Measurements from ENCODE around the gene C2orf15. TPM values are rescaled to one million over a fixed set of nuclear protein-coding genes. Genes with fewer than 3 reads are reported as not detected.
"Not testable (repeated sequence)": the region's sequence is repeated elsewhere in the genome, so short reads cannot be mapped to it uniquely, and the experiment has no call there.

C2orf15 gene
- total and polyA plus RNA-seq, 10 of the 15 experiments (the other 5 are each of a cell fraction or from before 2014, with no cell fraction given) = 1.4 to 3.4 (median 2.4) TPM

- TF ChIP-seq REST (IDR thresholded peaks at IDR 0.05; ENCODE audit: low read depth, low read length) = no peak
- TF ChIP-seq SMAD1 (IDR thresholded peaks at IDR 0.05; ENCODE audit: low read depth, partially characterized antibody) = no peak
- no peak for TF ChIP-seq SMC3 (IDR thresholded peaks at IDR 0.05; ENCODE audit: borderline replicate concordance, low read length)
- no peak for TF ChIP-seq IKZF2 (IDR thresholded peaks at IDR 0.05)
- TF ChIP-seq BMI1 (IDR thresholded peaks at IDR 0.05; ENCODE audit: borderline replicate concordance) = no peak
- TF ChIP-seq HCFC1 (IDR thresholded peaks at IDR 0.05; ENCODE audit: low read length) = no peak
Measured at GRCh38 chr2:99127981-99128380, 13.5 kb upstream of the C2orf15 start (continued).

DNA sequence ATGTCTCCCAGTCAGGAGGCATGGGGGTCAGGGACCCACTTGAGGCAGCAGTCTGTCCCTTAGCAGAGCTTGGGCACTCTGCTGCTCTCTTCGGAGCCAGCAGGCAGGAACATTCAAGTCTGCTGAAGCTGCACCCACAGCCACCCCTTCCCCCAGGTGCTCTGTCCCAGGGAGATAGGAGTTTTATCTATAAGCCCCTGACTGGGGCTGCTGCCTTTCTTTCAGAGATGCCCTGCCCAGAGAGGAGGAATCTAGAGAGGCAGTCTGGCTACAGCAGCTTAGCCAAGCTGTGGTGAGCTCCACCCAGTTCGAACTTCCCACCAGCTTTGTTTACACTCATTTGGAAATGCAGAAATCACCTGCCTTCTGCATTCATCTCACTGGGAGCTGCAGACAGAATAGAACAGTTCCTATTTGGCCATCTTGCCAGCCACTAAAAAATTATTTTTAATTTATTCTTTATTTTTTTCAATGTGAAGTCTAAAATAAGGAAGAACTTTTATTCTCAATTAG, 6.4 kb upstream of the C2orf15 start:
- ATAC-seq; FAIRE-seq; RAD21 ChIA-PET (ENCODE audit: unreplicated experiment); H3K9me3 ChIP-seq (replicated peaks; ENCODE audit: control insufficient read depth, insufficient read depth, low read length); H3K4me1 ChIP-seq (ENCODE audit: control insufficient read depth, insufficient read depth, low read length); in situ Hi-C loops (cut with MboI); H3K9ac ChIP-seq (ENCODE audit: control insufficient read depth, insufficient read depth, low read length); CTCF ChIA-PET; H3K4me2 ChIP-seq (ENCODE audit: control insufficient read depth, insufficient read depth); H3K27me3 ChIP-seq (replicated peaks in 1 of 2; ENCODE audit: control insufficient read depth in 2 of 2, insufficient read depth in 2 of 2, low read length in 1 of 2); H3K4me3 ChIP-seq; H4K20me1 ChIP-seq (ENCODE audit: control insufficient read depth, insufficient read depth); DNase-seq (ENCODE audit: low read depth, low spot score); H2AFZ ChIP-seq (ENCODE audit: control insufficient read depth, low read depth, low read length); H3K36me3 ChIP-seq (ENCODE audit: control insufficient read depth in 2 of 2, insufficient read depth in 2 of 2, low read length in 1 of 2); intact Hi-C loops (cut with micrococcal nuclease; ENCODE audit: unreplicated experiment); POLR2A ChIA-PET; H3K27ac ChIP-seq (ENCODE audit: control insufficient read depth, insufficient read depth); BruUV-seq (replicated peaks); H3K79me2 ChIP-seq (ENCODE audit: control insufficient read depth, insufficient read depth, low read length): not testable (repeated sequence)
- WGBS (ENCODE audit: insufficient coverage, insufficient replicate concordance, low lambda C conversion rate, missing lambda C conversion rate) = 95% methylated on average over 2 of the region's 2 CpGs
- SMC1A ChIA-PET (ENCODE audit: uncharacterized antibody, unreplicated experiment) = interaction anchor here (0.7 kb wide), 1 partner anchor 8 kb away, joined by 5 read pairs; no protein-coding TSS in a partner anchor
